H1 (cell line): Measurements from ENCODE around the gene FBXL16. TPM values are rescaled to one million over a fixed set of nuclear protein-coding genes. Genes with fewer than 3 reads are reported as not detected.

ENCODE experiments used
- CTCF ChIA-PET: fragments of 300-600 bp; sonication (Branson Sonifier 250); formaldehyde crosslinking; loops from one replicate; lab custom pipeline; 2021; ENCODE audit not compliant: partially characterized antibody; lab: Charles Lee
- POLR2A ChIA-PET: fragments of 300-600 bp; sonication (Branson Sonifier 250); formaldehyde crosslinking; loops from one replicate; lab custom pipeline; 2021; ENCODE audit warnings: inconsistent platforms; ENCODE audit not compliant: partially characterized antibody; lab: Charles Lee
- DNase-seq, 2 experiments: peaks; one replicate each; pipeline versions ENCODE4 v3.0.0 to v3.0.0-alpha.2; 2010 to 2022; ENCODE audit warnings: low spot score in 2 of 2, low read depth in 1 of 2, mixed read lengths in 1 of 2
- FAIRE-seq: peaks from 2 replicates; lab custom pipeline; 2011; peaks lifted over from hg19 to GRCh38; lab: Jason Lieb, UNC
- H2AFZ ChIP-seq: 2 replicates; pipeline ENCODE4 v1.8.1; 2012; ENCODE audit warnings: low read length, inconsistent platforms
- H2AK5ac ChIP-seq: 2 replicates; pipeline ENCODE4 v1.6.1; 2013; ENCODE audit warnings: low read depth, low read length
- H2BK120ac ChIP-seq: replicated peaks from 2 replicates; pipeline ENCODE3; 2013; ENCODE audit warnings: low read depth, low read length, inconsistent platforms
- H2BK12ac ChIP-seq: 2 replicates; pipeline ENCODE4 v1.6.1; 2013; ENCODE audit warnings: low read depth, low read length
- H2BK15ac ChIP-seq: 2 replicates; pipeline ENCODE4 v1.6.1; 2013; ENCODE audit warnings: low read length
- H2BK20ac ChIP-seq: 2 replicates; pipeline ENCODE4 v1.6.1; 2013; ENCODE audit warnings: low read length
- H2BK5ac ChIP-seq: 2 replicates; pipeline ENCODE4 v1.6.1; 2013; ENCODE audit warnings: low read depth, low read length
- H3K14ac ChIP-seq: 2 replicates; pipeline ENCODE4 v1.6.1; 2013; ENCODE audit warnings: inconsistent platforms; ENCODE audit not compliant: insufficient read length
- H3K18ac ChIP-seq: 2 replicates; pipeline ENCODE4 v1.6.1; 2013; ENCODE audit warnings: low read length; ENCODE audit errors: extremely low read depth
- H3K23ac ChIP-seq: 2 replicates; pipeline ENCODE4 v1.6.1; 2013; ENCODE audit warnings: inconsistent platforms; ENCODE audit not compliant: insufficient read length
- H3K23me2 ChIP-seq: 2 replicates; pipeline ENCODE4 v1.6.1; 2013; ENCODE audit warnings: low read depth, low read length
- H3K27ac ChIP-seq: 2 replicates; pipeline ENCODE4 v1.6.1; 2011; ENCODE audit warnings: low read depth, low read length, inconsistent platforms
- H3K27me3 ChIP-seq, 4 experiments: replicated peaks in 1 of 4; 1 replicate in 1 of 4; 2 replicates in 3 of 4; pipeline versions ENCODE4 v1.6.1 to v1.8.1; 2011 to 2013; ENCODE audit warnings: low read length in 3 of 4, mild to moderate bottlenecking in 3 of 4, inconsistent platforms in 2 of 4, mixed read lengths in 2 of 4, moderate library complexity in 1 of 4; ENCODE audit not compliant: control insufficient read depth in 3 of 4, insufficient read depth in 3 of 4; ENCODE audit errors: extremely low read depth in 1 of 4
- H3K36me3 ChIP-seq, 4 experiments: 2 replicates each; pipeline versions ENCODE4 v1.6.1 to v1.8.1; 2011 to 2013; ENCODE audit warnings: mild to moderate bottlenecking in 4 of 4, low read length in 3 of 4, moderate library complexity in 2 of 4, control low read depth in 1 of 4, inconsistent platforms in 1 of 4; ENCODE audit not compliant: insufficient read depth in 4 of 4, control insufficient read depth in 2 of 4
- H3K4ac ChIP-seq: replicated peaks from 2 replicates; pipeline ENCODE3; 2013; ENCODE audit warnings: low read length, low read depth, mixed read lengths, inconsistent platforms; ENCODE audit not compliant: insufficient read length
- H3K4me1 ChIP-seq, 4 experiments: replicated peaks in 1 of 4; 1 replicate in 1 of 4; 2 replicates in 3 of 4; pipeline versions ENCODE4 v1.6.1 to v1.8.1; 2011 to 2013; ENCODE audit warnings: low read length in 3 of 4, inconsistent platforms in 2 of 4, mixed read lengths in 1 of 4; ENCODE audit not compliant: insufficient read depth in 4 of 4, control insufficient read depth in 3 of 4
- H3K4me2 ChIP-seq, 2 experiments: 2 replicates each; pipeline versions ENCODE4 v1.6.1 to v1.8.1; 2011 to 2013; ENCODE audit warnings: low read depth in 2 of 2, low read length in 2 of 2, control low read depth in 1 of 2, inconsistent platforms in 1 of 2, mild to moderate bottlenecking in 1 of 2; ENCODE audit not compliant: insufficient read depth in 1 of 2
- H3K4me3 ChIP-seq, 4 experiments: fragments of 200-600, 300-600 bp in 1 of 4; sonication (generic), shearing (Covaris generic), sonication (Bioruptor Twin) in 1 of 4; 2 replicates each; pipeline versions ENCODE4 v1.5.1 to v1.8.1; 2011 to 2016; ENCODE audit warnings: low read length in 4 of 4, low read depth in 3 of 4, control low read depth in 2 of 4, inconsistent platforms in 2 of 4, mild to moderate bottlenecking in 2 of 4, mixed read lengths in 1 of 4, moderate library complexity in 1 of 4; ENCODE audit not compliant: insufficient read depth in 2 of 4; ENCODE audit errors: extremely low read depth in 1 of 4
- H3K56ac ChIP-seq: replicated peaks from 2 replicates; pipeline ENCODE3; 2013; ENCODE audit warnings: low read depth, mild to moderate bottlenecking, mixed read lengths, low read length, inconsistent platforms; ENCODE audit not compliant: insufficient read length
- H3K79me1 ChIP-seq: 2 replicates; pipeline ENCODE4 v1.6.1; 2013; ENCODE audit warnings: low read depth, low read length, control low read depth
- H3K79me2 ChIP-seq, 2 experiments: 2 replicates each; pipeline versions ENCODE4 v1.6.1 to v1.8.1; 2012 to 2013; ENCODE audit warnings: low read length in 2 of 2, mild to moderate bottlenecking in 2 of 2, inconsistent platforms in 1 of 2; ENCODE audit not compliant: insufficient read depth in 2 of 2, control insufficient read depth in 1 of 2
- H3K9ac ChIP-seq, 4 experiments: replicated peaks in 1 of 4; 1 replicate in 1 of 4; 2 replicates in 3 of 4; pipeline versions ENCODE4 v1.6.1 to v1.8.1; 2011 to 2013; ENCODE audit warnings: low read depth in 3 of 4, low read length in 3 of 4, control low read depth in 2 of 4, mild to moderate bottlenecking in 2 of 4, moderate library complexity in 2 of 4, inconsistent platforms in 1 of 4; ENCODE audit errors: extremely low read depth in 1 of 4
- H3K9me3 ChIP-seq, 2 experiments: 2 replicates each; pipeline versions ENCODE4 v1.6.1 to v1.8.1; 2012 to 2013; ENCODE audit warnings: mild to moderate bottlenecking in 2 of 2, moderate library complexity in 2 of 2, control low read depth in 1 of 2, inconsistent platforms in 1 of 2, low read depth in 1 of 2, low read length in 1 of 2, mixed read lengths in 1 of 2; ENCODE audit not compliant: insufficient read depth in 2 of 2
- H4K20me1 ChIP-seq, 2 experiments: replicated peaks in 1 of 2; 2 replicates each; pipeline versions ENCODE3 to v1.8.1; 2011 to 2013; ENCODE audit warnings: inconsistent platforms in 2 of 2, low read length in 2 of 2, mild to moderate bottlenecking in 1 of 2; ENCODE audit not compliant: insufficient read depth in 2 of 2, control insufficient read depth in 1 of 2
- H4K5ac ChIP-seq: 2 replicates; pipeline ENCODE4 v1.6.1; 2013; ENCODE audit warnings: low read length, low read depth, mixed read lengths, inconsistent platforms; ENCODE audit not compliant: insufficient read length
- H4K8ac ChIP-seq: 2 replicates; pipeline ENCODE4 v1.8.0; 2013; ENCODE audit warnings: mild to moderate bottlenecking, moderate library complexity, low read length, inconsistent platforms; ENCODE audit not compliant: insufficient read depth; ENCODE audit errors: extremely low read depth
- H4K91ac ChIP-seq: replicated peaks from 2 replicates; pipeline ENCODE3; 2013; ENCODE audit warnings: low read length, mixed read lengths, inconsistent platforms; ENCODE audit not compliant: insufficient read length
- GTF2F1 ChIP-seq: IDR thresholded peaks from 2 replicates; pipeline ENCODE4 v1.6.1; 2012; ENCODE audit warnings: low read depth, low read length, improper control_type of control experiment, borderline replicate concordance
- SP4 ChIP-seq: IDR thresholded peaks from 2 replicates; pipeline ENCODE4 v1.6.1; 2012; ENCODE audit warnings: low read length, inconsistent platforms
- TAF1 ChIP-seq: IDR thresholded peaks from 2 replicates; pipeline ENCODE4 v1.6.1; 2011; ENCODE audit warnings: mild to moderate bottlenecking, low read depth, low read length
- whole genome bisulfite sequencing, 2 experiments: shearing (Covaris generic) in 1 of 2; methylation state at CpG; one replicate each; pipeline versions ENCODE4 v1.1.6 to v1.1.7; 2013 to 2015; ENCODE audit warnings: low lambda C conversion rate in 2 of 2, mixed read lengths in 2 of 2, inconsistent platforms in 1 of 2, low coverage in 1 of 2, missing lambda C conversion rate in 1 of 2; ENCODE audit not compliant: insufficient replicate concordance in 2 of 2, insufficient coverage in 1 of 2, insufficient read length in 1 of 2; ENCODE audit errors: extremely low coverage in 1 of 2, missing lambda C conversion rate in 1 of 2; 5-methylcytosine and 5-hydroxymethylcytosine counted together
- polyA plus RNA-seq, 7 experiments: library from polyadenylated mRNA; depleted of rRNA in 3 of 7; stranded (reverse) in 5 of 7; unstranded in 2 of 7; fragments of >200 nt in 5 of 7; fragments of 200-250 nt in 2 of 7; gene quantifications; 1 replicate in 5 of 7; 2 replicates in 1 of 7; 4 replicates in 1 of 7; pipeline versions ENCODE4 v1.2.1 to v1.2.3, GENCODE V29; 2011 to 2013; ENCODE audit warnings: missing spikeins in 2 of 7, mixed read lengths in 2 of 7
- total RNA-seq: library from RNA; stranded (reverse); fragmentation: NEBNext Ultra II Directional; extraction: Animal tissue kit (Norgen Biotek cat#: 25700); gene quantifications from 2 replicates; pipeline ENCODE4 v1.2.1, GENCODE V29; 2021

The FBXL16 gene
- total and polyA plus RNA-seq, 2 of the 8 experiments (the other 6 are each of a cell fraction or from before 2014, with no cell fraction given): 12.5 to 12.8 TPM

DNA sequence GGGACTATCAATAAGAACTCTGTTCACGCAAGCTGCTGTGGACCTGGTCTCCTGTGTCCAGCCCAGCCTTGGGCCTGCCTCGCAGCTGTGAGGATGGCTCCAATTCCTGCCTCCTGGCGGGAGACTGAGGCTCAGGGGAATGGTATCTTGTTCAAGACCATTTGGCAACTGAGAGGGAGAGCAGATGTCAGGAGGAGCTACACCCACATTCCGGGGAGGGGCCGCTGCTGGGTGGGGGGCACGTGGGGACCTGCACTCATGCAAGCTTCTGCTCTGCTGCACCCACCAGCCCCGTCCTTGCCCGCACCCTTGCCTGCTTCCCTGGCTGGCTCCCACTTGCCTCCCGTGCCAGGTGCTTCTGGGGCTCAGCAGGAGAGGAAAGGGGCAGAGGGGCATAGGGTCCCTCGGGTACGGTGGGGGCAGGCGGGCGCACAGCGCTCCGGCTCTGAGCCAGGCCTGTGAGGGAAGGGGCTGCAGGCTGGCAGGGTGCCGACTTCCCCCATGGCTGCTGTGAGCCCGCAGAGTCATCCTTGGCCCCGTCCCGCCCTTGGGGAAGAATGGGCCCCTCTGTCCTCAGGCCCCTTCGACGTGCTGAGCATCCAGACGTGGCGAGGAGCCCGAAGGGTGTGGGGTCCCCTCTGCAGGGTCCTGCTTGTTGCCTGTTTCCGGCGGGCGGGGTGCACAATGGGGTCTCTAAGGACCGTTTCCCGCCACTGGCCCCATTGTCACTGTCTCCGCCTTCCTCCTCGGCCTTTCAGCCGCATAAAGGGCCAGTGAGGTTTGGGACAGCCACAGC, 12.0 kb upstream of the FBXL16 start:
- H2BK120ac ChIP-seq: no peak overlapping the region
- no peak overlapping the region for H4K5ac ChIP-seq
- H2BK12ac ChIP-seq: no peak overlapping the region
- no peak overlapping the region for H3K4ac ChIP-seq
- H4K91ac ChIP-seq: no peak overlapping the region
- H3K23me2 ChIP-seq: peaks cover 19% of the 10 kb centered on the region; the same call in 1 of the 2 replicates
- no peak for FAIRE-seq
- TF ChIP-seq GTF2F1 (no peak), TAF1 (no peak), SP4 (no peak)
- TF ChIP-seq, all 59 proteins: peak for 0
- peaks cover 0 to 6% (median 0%) of the 10 kb centered on the region in 4 experiments; a peak in 1 of 8 replicates for H3K36me3 ChIP-seq
- ChIA-PET POLR2A (interaction anchor here (0.5 to 23.0 kb wide), 9 partner anchors 1 to 83 kb away, joined by 4 to 353 read pairs (median 8); partner anchors contain the start of genes ANTKMT, CCDC78, CIAO3 and GNG13), CTCF (interaction anchor here (1.5 to 33.4 kb wide), 6 partner anchors 14 to 83 kb away, joined by 3 to 977 read pairs (median 7); partner anchors contain the start of genes ANTKMT, CCDC78, CHTF18 and CIAO3)
- no peak overlapping the region; a peak in 1 of 4 replicates for H3K4me2 ChIP-seq
- DNase-seq: no peak
- H3K18ac ChIP-seq: no peak overlapping the region
- no peak overlapping the region for H2BK20ac ChIP-seq
- H3K14ac ChIP-seq: no peak overlapping the region
- H3K27ac ChIP-seq: no peak overlapping the region; the same call in 1 of the 2 replicates
- no peaks in the 10 kb centered on the region for H3K79me1 ChIP-seq
- peaks cover 6 to 14% of the 10 kb centered on the region in 2 experiments for H4K20me1 ChIP-seq
- H2BK5ac ChIP-seq: no peak overlapping the region
- H3K4me1 ChIP-seq: peaks cover 0 to 29% (median 19%) of the 10 kb centered on the region in 4 experiments; a peak in 5 of 7 replicates
- H3K56ac ChIP-seq: no peak overlapping the region
- H2AFZ ChIP-seq: no peak overlapping the region
- WGBS, 2 experiments: 80% methylated on average over 25 of the region's 32 CpGs; no CpG with 5 or more reads in 1 of the 2 experiments
- H2BK15ac ChIP-seq: no peak overlapping the region
- H3K27me3 ChIP-seq: peaks cover 0 to 41% (median 24%) of the 10 kb centered on the region in 4 experiments; a peak in 6 of 7 replicates
- no peaks in the 10 kb centered on the region; a peak in 1 of 4 replicates for H3K9me3 ChIP-seq
- H2AK5ac ChIP-seq: no peak overlapping the region
- H4K8ac ChIP-seq: no peak overlapping the region
- no peaks in the 10 kb centered on the region for H3K79me2 ChIP-seq
- no peak overlapping the region for H3K4me3 ChIP-seq
- no peak overlapping the region for H3K23ac ChIP-seq
- no peak overlapping the region; a peak in 1 of 7 replicates for H3K9ac ChIP-seq
